Measurements from ENCODE around the gene TIAM1. TPM values are rescaled to one million over a fixed set of nuclear protein-coding genes. Genes with fewer than 3 reads are reported as not detected.

Gene TIAM1
- total RNA-seq, 4 donors from 2014 or later, result 0.66 to 3.5 (median 1.0) TPM

GRCh38 chr21:31370893-31371544 lies 27.0 kb upstream of the TIAM1 start:
- H3K27me3 ChIP-seq, result no peaks in the 10 kb centered on the region
- H3K4me1 ChIP-seq, result no peaks in the 10 kb centered on the region
- H3K27ac ChIP-seq, result no peak overlapping the region
- peak in 1 of 2 donors; percentile 33 for ATAC-seq
- no peak for TF ChIP-seq POLR2A (IDR thresholded peaks at IDR 0.05)
- no peak for TF ChIP-seq CTCF (IDR thresholded peaks at IDR 0.05 in 4 of 5, conservative IDR thresholded peaks at IDR 0.05 in 1 of 5)
- H3K4me3 ChIP-seq, result no peak overlapping the region
- H3K9me3 ChIP-seq, result no peaks in the 10 kb centered on the region
- intact Hi-C loops (cut with DNase I; ENCODE audit: low total_unique reads), result no loop called here
- H3K36me3 ChIP-seq, result no peaks in the 10 kb centered on the region
- DNase-seq, result no peak
- in situ Hi-C loops (cut with MboI; ENCODE audit: low sequenced_read_pairs in 4 of 4), result no loop called here

GRCh38 chr21:31370281-31370892 lies 26.3 kb upstream of the TIAM1 start:
- intact Hi-C loops (cut with DNase I; ENCODE audit: low total_unique reads), result no loop called here
- Histone ChIP-seq H3K27ac (no peak overlapping the region), H3K4me3 (no peak overlapping the region), H3K4me1 (no peaks in the 10 kb centered on the region), H3K27me3 (no peaks in the 10 kb centered on the region), H3K36me3 (no peaks in the 10 kb centered on the region), H3K9me3 (no peaks in the 10 kb centered on the region)
- TF ChIP-seq CTCF (IDR thresholded peaks at IDR 0.05 in 4 of 5, conservative IDR thresholded peaks at IDR 0.05 in 1 of 5) (no peak), POLR2A (IDR thresholded peaks at IDR 0.05) (no peak)
- in situ Hi-C loops (cut with MboI; ENCODE audit: low sequenced_read_pairs in 4 of 4), result no loop called here
- DNase-seq (no peak), ATAC-seq (no peak)

GRCh38 chr21:31368361-31368760 lies 24.3 kb upstream of the TIAM1 start:
- Histone ChIP-seq H3K9me3 (no peaks in the 10 kb centered on the region), H3K27ac (no peak overlapping the region), H3K27me3 (no peaks in the 10 kb centered on the region), H3K4me1 (no peaks in the 10 kb centered on the region), H3K4me3 (no peak overlapping the region), H3K36me3 (no peaks in the 10 kb centered on the region)
- in situ Hi-C loops (cut with MboI; ENCODE audit: low sequenced_read_pairs in 4 of 4), result no loop called here
- DNase-seq, result no peak
- no peak for TF ChIP-seq CTCF (IDR thresholded peaks at IDR 0.05 in 4 of 5, conservative IDR thresholded peaks at IDR 0.05 in 1 of 5)
- TF ChIP-seq POLR2A (IDR thresholded peaks at IDR 0.05), result no peak
- no peak for ATAC-seq
- intact Hi-C loops (cut with DNase I; ENCODE audit: low total_unique reads), result no loop called here

GRCh38 chr21:31367801-31368200 lies 23.7 kb upstream of the TIAM1 start:
- in situ Hi-C loops (cut with MboI; ENCODE audit: low sequenced_read_pairs in 4 of 4), result no loop called here
- no peak for ATAC-seq

More at GRCh38 chr21:31367801-31368200, 23.7 kb upstream of the TIAM1 start:
- DNase-seq, result no peak
- intact Hi-C loops (cut with DNase I; ENCODE audit: low total_unique reads), result no loop called here
- Histone ChIP-seq H3K4me1 (no peaks in the 10 kb centered on the region), H3K4me3 (no peak overlapping the region), H3K27ac (no peak overlapping the region), H3K9me3 (no peaks in the 10 kb centered on the region), H3K27me3 (no peaks in the 10 kb centered on the region), H3K36me3 (no peaks in the 10 kb centered on the region)
- TF ChIP-seq CTCF (IDR thresholded peaks at IDR 0.05 in 4 of 5, conservative IDR thresholded peaks at IDR 0.05 in 1 of 5) (no peak), POLR2A (IDR thresholded peaks at IDR 0.05) (no peak)

All from gastrocnemius medialis (tissue), 4 donors.